ENCODE data around the gene ARF1.

The ARF1 gene

DNA sequence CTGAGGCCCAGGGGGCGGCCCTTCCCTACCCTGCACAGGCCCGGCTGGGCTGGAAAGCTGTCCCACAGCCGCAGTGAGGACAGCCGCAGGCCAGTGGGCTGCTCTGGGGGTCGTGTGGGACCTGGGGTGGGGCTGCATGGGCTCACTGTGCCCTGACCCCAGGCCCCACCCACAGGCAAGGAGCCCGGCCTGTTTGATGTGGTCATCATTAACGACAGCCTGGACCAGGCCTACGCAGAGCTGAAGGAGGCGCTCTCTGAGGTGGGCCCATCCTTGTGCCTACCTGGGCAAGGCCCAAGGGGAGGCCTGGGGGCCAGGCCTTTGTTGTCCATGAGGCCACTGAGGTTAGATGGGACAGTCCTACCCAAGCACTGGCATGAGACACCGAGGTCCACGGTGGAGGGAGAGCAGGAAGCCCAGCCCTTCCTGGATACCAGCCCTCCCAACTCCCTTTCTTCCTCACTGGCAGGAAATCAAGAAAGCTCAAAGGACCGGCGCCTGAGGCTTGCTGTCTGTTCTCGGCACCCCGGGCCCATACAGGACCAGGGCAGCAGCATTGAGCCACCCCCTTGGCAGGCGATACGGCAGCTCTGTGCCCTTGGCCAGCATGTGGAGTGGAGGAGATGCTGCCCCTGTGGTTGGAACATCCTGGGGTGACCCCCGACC is 65.8 kb downstream of the ARF1 start:
- no peak for TF ChIP-seq ZNF274 (IDR thresholded peaks at IDR 0.05; ENCODE audit: low read depth, low read length)
- H3K4me3 ChIP-seq (ENCODE audit: low read length) = no peak overlapping the region
